ENCODE measurements around the gene ZNF488.

The ZNF488 gene

DNA sequence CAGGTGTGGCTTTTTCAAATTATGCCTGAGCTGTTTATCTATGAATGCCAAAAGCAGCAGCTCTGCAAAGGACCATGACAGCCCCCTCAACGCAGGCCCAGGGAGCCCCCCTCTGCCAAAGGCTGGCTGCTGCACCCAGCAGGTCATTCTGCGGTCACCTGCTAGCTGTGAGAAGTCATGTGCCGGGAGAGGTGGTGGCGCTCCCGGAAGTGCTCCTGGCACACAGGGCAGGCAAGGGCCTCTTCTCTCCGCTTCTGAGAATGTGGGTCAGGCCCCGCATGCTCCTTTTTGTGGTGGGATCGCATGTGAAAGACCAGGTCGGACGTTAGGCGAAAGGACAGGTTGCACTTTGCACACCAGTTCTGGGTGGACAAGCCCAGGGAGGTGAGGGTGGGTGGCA, 16.4 kb downstream of the ZNF488 start:
- POLR2A ChIA-PET = no interaction called here
- no peak for DNase-seq (ENCODE audit: extremely low spot score)
- CTCF ChIA-PET = no interaction called here
- TF ChIP-seq, protein P1, sequence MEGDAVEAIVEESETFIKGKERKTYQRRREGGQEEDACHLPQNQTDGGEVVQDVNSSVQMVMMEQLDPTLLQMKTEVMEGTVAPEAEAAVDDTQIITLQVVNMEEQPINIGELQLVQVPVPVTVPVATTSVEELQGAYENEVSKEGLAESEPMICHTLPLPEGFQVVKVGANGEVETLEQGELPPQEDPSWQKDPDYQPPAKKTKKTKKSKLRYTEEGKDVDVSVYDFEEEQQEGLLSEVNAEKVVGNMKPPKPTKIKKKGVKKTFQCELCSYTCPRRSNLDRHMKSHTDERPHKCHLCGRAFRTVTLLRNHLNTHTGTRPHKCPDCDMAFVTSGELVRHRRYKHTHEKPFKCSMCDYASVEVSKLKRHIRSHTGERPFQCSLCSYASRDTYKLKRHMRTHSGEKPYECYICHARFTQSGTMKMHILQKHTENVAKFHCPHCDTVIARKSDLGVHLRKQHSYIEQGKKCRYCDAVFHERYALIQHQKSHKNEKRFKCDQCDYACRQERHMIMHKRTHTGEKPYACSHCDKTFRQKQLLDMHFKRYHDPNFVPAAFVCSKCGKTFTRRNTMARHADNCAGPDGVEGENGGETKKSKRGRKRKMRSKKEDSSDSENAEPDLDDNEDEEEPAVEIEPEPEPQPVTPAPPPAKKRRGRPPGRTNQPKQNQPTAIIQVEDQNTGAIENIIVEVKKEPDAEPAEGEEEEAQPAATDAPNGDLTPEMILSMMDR (IDR thresholded peaks at IDR 0.05; ENCODE audit: control extremely low read depth, extremely low read depth, low read depth, missing control alignments) = no peak

DNA sequence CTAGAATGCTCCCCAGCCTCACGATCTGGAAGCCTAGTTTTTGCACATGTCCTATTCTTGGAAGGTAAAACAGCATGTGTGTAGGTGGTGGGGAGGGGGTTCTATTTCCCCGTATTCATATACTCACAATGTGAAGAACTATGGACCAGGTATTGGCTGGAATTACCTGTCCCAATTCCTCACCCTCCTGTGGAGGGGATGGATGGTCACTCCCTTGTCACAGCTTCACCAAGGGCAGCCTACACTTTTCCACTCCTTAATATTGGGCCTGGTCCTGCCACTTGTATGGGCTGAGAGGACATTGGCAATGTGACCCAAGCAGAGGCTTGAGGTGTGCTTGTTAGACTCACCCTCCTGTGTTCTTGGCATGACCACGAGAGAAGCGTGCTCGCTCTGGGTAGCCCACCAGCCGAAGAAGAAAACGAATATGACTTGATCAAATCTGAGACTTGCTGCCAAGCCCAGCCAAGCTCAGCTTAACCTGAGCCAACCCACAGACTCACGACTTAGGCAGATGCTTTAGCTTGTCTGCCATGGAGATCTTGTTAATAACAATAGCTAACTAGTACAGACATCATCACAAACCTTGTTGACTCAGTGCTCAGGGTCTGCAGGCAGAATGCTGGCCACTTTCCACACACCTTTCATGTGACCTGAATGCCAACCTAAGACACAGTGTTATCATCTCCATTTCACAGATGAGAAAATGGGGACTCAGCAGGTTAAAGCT, 17.2 kb downstream of the ZNF488 start:
- TF ChIP-seq, protein P1 (IDR thresholded peaks at IDR 0.05; ENCODE audit: control extremely low read depth, extremely low read depth, low read depth, missing control alignments) = no peak
- CTCF ChIA-PET = interaction anchor here (1.0 kb wide), 1 partner anchor 26 kb away, joined by 3 read pairs; no protein-coding TSS in a partner anchor
- POLR2A ChIA-PET = no interaction called here
- no peak for DNase-seq (ENCODE audit: extremely low spot score)

DNA sequence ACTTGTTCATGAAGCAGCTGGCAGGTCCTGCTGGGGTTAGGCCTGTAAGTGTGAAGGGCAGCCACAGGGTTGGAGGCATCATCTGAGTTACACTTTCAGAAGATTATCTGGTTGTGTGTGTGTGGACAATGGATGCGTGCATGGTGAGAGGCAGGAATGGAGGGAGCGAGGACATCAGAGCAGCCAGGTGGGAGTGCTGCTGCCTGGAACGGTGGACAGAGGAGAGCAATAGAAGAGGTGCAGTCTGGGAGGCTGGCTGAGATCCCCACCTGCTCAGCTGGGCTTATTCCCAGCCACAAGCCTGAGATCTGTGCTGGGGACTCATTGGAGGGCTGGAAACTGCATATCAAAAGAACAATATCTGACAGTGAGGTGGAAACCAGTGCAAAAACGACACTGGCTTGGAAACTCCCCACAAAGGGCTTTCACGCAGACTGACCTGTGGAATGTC, 17.9 kb downstream of the ZNF488 start:
- TF ChIP-seq, protein P1 (IDR thresholded peaks at IDR 0.05; ENCODE audit: control extremely low read depth, extremely low read depth, low read depth, missing control alignments) = no peak
- POLR2A ChIA-PET = no interaction called here
- CTCF ChIA-PET = interaction anchor here (1.0 to 1.3 kb wide), 3 partner anchors 8 to 318 kb away, joined by 3 to 5 read pairs (median 3); no protein-coding TSS in a partner anchor

DNA sequence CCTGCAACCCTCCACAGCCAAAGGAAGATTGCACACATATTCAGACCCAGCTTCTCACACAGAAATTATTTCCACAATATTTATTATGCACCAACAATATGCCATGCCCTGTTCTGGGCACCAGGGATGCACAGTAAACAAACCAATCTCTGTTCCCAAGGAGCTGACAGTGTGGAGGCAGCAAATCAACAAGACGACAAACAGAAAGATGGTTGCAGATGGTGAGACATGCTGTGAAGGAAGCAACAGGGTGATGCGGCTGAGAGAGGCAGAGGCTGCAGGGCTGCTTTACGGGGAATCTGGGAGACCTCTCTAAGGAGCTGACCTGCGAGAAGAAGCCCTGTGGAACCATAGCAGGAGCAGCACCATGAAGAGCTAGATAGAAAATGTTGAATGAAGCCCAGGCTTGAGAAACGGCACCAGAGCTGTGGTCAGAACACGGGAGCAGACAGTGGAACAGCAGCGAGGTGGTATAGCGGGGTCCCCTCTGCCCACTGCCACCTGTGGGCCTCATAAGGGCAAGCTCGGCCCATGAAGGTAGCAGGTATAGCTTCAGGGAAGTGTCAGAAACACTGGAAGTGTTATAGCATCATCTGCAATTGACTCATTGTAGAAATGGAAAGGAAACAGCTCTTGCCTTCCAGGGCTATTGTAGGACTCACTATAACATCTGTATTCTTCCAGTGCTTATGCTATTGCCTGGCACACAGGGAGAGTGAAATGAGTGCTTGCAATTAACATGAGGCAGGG, 18.5 kb downstream of the ZNF488 start:
- TF ChIP-seq, protein P1 (IDR thresholded peaks at IDR 0.05; ENCODE audit: control extremely low read depth, extremely low read depth, low read depth, missing control alignments) = no peak
- CTCF ChIA-PET = interaction anchor here (1.0 to 2.3 kb wide), 4 partner anchors 9 to 318 kb away, joined by 3 to 7 read pairs (median 4); no protein-coding TSS in a partner anchor
- POLR2A ChIA-PET = no interaction called here
- no peak for DNase-seq (ENCODE audit: extremely low spot score)

More for the DNA sequence above, 17.9 kb downstream of the ZNF488 start:
- no peak for DNase-seq (ENCODE audit: extremely low spot score)

DNA sequence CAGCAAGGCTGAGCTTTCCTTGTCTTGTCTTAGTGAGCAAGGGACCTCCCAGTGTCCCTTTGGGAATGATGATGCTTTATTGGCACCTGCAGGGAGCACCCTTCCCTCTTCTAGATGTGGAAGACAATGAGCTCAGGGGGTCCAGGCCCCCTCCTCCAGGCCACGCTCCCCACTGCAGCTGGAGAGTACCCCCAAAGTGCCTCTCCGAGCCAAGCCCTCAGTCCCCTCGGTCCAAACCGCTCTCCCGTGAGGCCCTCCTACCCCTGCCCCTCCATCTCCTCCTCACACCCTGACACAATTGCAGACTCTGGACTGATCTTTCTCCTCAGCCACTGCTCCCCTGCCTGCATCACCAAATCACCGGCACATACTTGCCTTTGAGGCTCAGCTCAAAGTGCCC, 19.2 kb downstream of the ZNF488 start:
- TF ChIP-seq, protein P1 (IDR thresholded peaks at IDR 0.05; ENCODE audit: control extremely low read depth, extremely low read depth, low read depth, missing control alignments) = no peak
- ChIA-PET POLR2A (no interaction called here), CTCF (interaction anchor here (1.1 to 2.3 kb wide), 4 partner anchors 10 to 25 kb away, joined by 3 to 8 read pairs (median 6); no protein-coding TSS in a partner anchor)
- DNase-seq (ENCODE audit: extremely low spot score) = no peak

DNA sequence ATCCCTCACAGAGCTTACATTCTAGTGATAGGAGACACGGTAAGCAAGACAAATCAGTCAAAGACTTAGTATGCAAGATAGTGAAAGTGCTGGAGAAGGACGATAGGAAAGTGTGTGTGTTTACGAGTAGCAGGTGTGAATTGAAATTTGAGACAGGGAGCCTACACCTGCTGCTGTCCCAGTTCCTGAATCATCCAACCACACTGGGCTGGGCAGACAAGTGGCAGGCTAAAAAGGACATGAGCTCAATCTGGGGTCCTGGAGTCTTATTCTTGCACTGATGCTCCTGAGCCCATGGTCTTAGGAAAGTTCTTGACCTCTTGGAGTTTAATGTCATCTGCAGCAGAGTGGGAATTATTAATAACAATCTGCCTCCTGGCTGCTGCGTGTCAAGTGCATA, 19.7 kb downstream of the ZNF488 start:
- POLR2A ChIA-PET = no interaction called here
- CTCF ChIA-PET = interaction anchor here (1.0 to 2.3 kb wide), 4 partner anchors 9 to 24 kb away, joined by 3 to 8 read pairs (median 5); no protein-coding TSS in a partner anchor
- no peak for DNase-seq (ENCODE audit: extremely low spot score)
- TF ChIP-seq, protein P1 (IDR thresholded peaks at IDR 0.05; ENCODE audit: control extremely low read depth, extremely low read depth, low read depth, missing control alignments) = no peak
